ENCODE results near the gene FAM156A.
"Not testable (repeated sequence)": the region's sequence is repeated elsewhere in the genome, so short reads cannot be mapped to it uniquely, and the experiment has no call there.

DNA sequence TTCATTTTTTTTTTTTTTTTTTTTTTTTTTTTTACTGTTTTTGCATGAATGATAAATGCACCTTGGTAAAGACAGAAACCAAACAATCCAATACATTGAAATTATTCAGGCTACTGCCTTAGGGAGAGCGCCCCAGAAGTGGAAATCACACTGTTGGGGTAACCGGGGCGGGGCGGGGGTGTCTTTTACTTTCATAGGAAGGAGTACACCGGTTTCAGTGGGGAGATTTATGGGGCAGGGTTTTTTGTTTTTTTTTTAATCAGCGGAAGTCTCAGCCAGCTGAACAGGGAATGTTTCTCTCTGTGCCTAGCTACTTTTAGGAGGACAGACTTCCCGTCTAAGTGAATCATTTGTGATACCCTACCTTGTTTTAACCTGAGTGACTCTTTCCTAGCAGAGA is 643 bp upstream of the FAM156A start:
- TF ChIP-seq CTCF (conservative IDR thresholded peaks at IDR 0.05; ENCODE audit: low read length); EZH2phosphoT487 (IDR thresholded peaks at IDR 0.05; ENCODE audit: borderline replicate concordance): not testable (repeated sequence)

All from Loucy (cell line).